NT2/D1 (cell line): Measurements from ENCODE around the gene GPR89B.
"Not testable (repeated sequence)": the region's sequence is repeated elsewhere in the genome, so short reads cannot be mapped to it uniquely, and the experiment has no call there.

Experiments
- SUZ12 ChIP-seq: IDR thresholded peaks from 2 replicates; pipeline ENCODE4 v1.6.1; 2011; ENCODE audit not compliant: insufficient read length, insufficient read depth; ENCODE audit errors: extremely low read depth
- YY1 ChIP-seq: IDR thresholded peaks from 2 replicates; pipeline ENCODE4 v1.6.1; 2011; ENCODE audit not compliant: insufficient read length, insufficient read depth
- ZNF274 ChIP-seq: IDR thresholded peaks from 2 replicates; pipeline ENCODE4 v1.6.1; 2011; ENCODE audit warnings: mild to moderate bottlenecking, low read depth, low read length

GRCh38 chr1:147996088-147996487 lies 67.9 kb downstream of the GPR89B start:
- TF ChIP-seq ZNF274, YY1, SUZ12: not testable (repeated sequence)
